H1 (cell line): Measurements from ENCODE around the gene CHCHD1. TPM values are rescaled to one million over a fixed set of nuclear protein-coding genes. Genes with fewer than 3 reads are reported as not detected.

Experiments used
- polyA plus RNA-seq, 7 experiments: library from polyadenylated mRNA; depleted of rRNA in 3 of 7; stranded (reverse) in 5 of 7; unstranded in 2 of 7; fragments of >200 nt in 5 of 7; fragments of 200-250 nt in 2 of 7; gene quantifications; 1 replicate in 5 of 7; 2 replicates in 1 of 7; 4 replicates in 1 of 7; pipeline versions ENCODE4 v1.2.1 to v1.2.3, GENCODE V29; 2011 to 2013; ENCODE audit warnings: missing spikeins in 2 of 7, mixed read lengths in 2 of 7
- small RNA-seq: library from polyadenylated mRNA; stranded (forward); fragments of <200 nt; extraction: miRNeasy Mini kit (QIAGEN cat#:217004); gene quantifications from one replicate; pipeline ENCODE3, GENCODE V24; 2013; ENCODE audit not compliant: insufficient read depth
- total RNA-seq: library from RNA; stranded (reverse); fragmentation: NEBNext Ultra II Directional; extraction: Animal tissue kit (Norgen Biotek cat#: 25700); gene quantifications from 2 replicates; pipeline ENCODE4 v1.2.1, GENCODE V29; 2021

The CHCHD1 gene
- total and polyA plus RNA-seq, 2 of the 8 experiments (the other 6 are each of a cell fraction or from before 2014, with no cell fraction given) = 44.9 to 58.1 TPM

Small RNAs within 50 kb of the gene (small RNA-seq; reads per million reads assigned to genes)
- not detected for gene AC022400.4
- gene AC022400.9 = not detected
- gene ZSWIM8-AS1 = not detected

Other genes starting within 250 kb of the CHCHD1 start
- 56.6 and 65.6 TPM in 2 replicates for gene USP54, start 190.7 kb upstream of the CHCHD1 start, total RNA-seq
- 31.0 and 46.2 TPM in 2 replicates for gene USP54, start 190.7 kb upstream of the CHCHD1 start, polyA plus RNA-seq (2011; rRNA removed)
- gene MYOZ1, start 140.6 kb upstream of the CHCHD1 start, total RNA-seq = 2.6 and 2.7 TPM in 2 replicates
- 3.0 and 3.3 TPM in 2 replicates for gene MYOZ1, start 140.6 kb upstream of the CHCHD1 start, polyA plus RNA-seq (2011; rRNA removed)
- 0.11 and 0.19 TPM in 2 replicates for gene SYNPO2L, start 126.0 kb upstream of the CHCHD1 start, total RNA-seq
- 0.05 and 0.06 TPM in 2 replicates for gene SYNPO2L, start 126.0 kb upstream of the CHCHD1 start, polyA plus RNA-seq (2011; rRNA removed)
- 3.1 and 5.4 TPM in 2 replicates for gene AGAP5, start 83.9 kb upstream of the CHCHD1 start, total RNA-seq
- gene AGAP5, start 83.9 kb upstream of the CHCHD1 start, polyA plus RNA-seq (2011; rRNA removed) = 5.6 and 6.0 TPM in 2 replicates
- 63.2 and 66.8 TPM in 2 replicates for gene SEC24C, start 37.7 kb upstream of the CHCHD1 start, total RNA-seq
- gene SEC24C, start 37.7 kb upstream of the CHCHD1 start, polyA plus RNA-seq (2011; rRNA removed) = 67.4 and 70.4 TPM in 2 replicates
- gene ZSWIM8, start 3.6 kb downstream of the CHCHD1 start, total RNA-seq = 44.7 and 49.8 TPM in 2 replicates
- gene ZSWIM8, start 3.6 kb downstream of the CHCHD1 start, polyA plus RNA-seq (2011; rRNA removed) = 99.7 and 113 TPM in 2 replicates
- gene NDST2, start 29.6 kb downstream of the CHCHD1 start, total RNA-seq = 21.4 and 25.5 TPM in 2 replicates
- 13.9 and 18.0 TPM in 2 replicates for gene NDST2, start 29.6 kb downstream of the CHCHD1 start, polyA plus RNA-seq (2011; rRNA removed)
- 29.9 and 31.7 TPM in 2 replicates for gene CAMK2G, start 92.5 kb downstream of the CHCHD1 start, total RNA-seq
- gene CAMK2G, start 92.5 kb downstream of the CHCHD1 start, polyA plus RNA-seq (2011; rRNA removed) = 28.9 and 31.9 TPM in 2 replicates
- 23.8 and 26.1 TPM in 2 replicates for gene PLAU, start 129.1 kb downstream of the CHCHD1 start, total RNA-seq
- 15.8 and 16.2 TPM in 2 replicates for gene PLAU, start 129.1 kb downstream of the CHCHD1 start, polyA plus RNA-seq (2011; rRNA removed)
- gene VCL, start 216.1 kb downstream of the CHCHD1 start, total RNA-seq = 361 and 377 TPM in 2 replicates
- 91.8 and 119 TPM in 2 replicates for gene VCL, start 216.1 kb downstream of the CHCHD1 start, polyA plus RNA-seq (2011; rRNA removed)